Stimulated activated CD4-positive, alpha-beta T cell treated with anti-CD3 and anti-CD28 coated beads, TNF-alpha, amount 100 ng/mL, for 4 hours (primary cell): ENCODE measurements around the gene CDC42BPA.
"Not testable (repeated sequence)": the region's sequence is repeated elsewhere in the genome, so short reads cannot be mapped to it uniquely, and the experiment has no call there.

Source experiments
- DNase-seq, 3 experiments: peaks; one replicate each; pipeline ENCODE4 v3.0.0-alpha.2; 2020; ENCODE audit warnings: low read depth in 3 of 3

CDC42BPA gene, protein sequence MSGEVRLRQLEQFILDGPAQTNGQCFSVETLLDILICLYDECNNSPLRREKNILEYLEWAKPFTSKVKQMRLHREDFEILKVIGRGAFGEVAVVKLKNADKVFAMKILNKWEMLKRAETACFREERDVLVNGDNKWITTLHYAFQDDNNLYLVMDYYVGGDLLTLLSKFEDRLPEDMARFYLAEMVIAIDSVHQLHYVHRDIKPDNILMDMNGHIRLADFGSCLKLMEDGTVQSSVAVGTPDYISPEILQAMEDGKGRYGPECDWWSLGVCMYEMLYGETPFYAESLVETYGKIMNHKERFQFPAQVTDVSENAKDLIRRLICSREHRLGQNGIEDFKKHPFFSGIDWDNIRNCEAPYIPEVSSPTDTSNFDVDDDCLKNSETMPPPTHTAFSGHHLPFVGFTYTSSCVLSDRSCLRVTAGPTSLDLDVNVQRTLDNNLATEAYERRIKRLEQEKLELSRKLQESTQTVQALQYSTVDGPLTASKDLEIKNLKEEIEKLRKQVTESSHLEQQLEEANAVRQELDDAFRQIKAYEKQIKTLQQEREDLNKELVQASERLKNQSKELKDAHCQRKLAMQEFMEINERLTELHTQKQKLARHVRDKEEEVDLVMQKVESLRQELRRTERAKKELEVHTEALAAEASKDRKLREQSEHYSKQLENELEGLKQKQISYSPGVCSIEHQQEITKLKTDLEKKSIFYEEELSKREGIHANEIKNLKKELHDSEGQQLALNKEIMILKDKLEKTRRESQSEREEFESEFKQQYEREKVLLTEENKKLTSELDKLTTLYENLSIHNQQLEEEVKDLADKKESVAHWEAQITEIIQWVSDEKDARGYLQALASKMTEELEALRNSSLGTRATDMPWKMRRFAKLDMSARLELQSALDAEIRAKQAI (N-terminal part only)

DNA sequence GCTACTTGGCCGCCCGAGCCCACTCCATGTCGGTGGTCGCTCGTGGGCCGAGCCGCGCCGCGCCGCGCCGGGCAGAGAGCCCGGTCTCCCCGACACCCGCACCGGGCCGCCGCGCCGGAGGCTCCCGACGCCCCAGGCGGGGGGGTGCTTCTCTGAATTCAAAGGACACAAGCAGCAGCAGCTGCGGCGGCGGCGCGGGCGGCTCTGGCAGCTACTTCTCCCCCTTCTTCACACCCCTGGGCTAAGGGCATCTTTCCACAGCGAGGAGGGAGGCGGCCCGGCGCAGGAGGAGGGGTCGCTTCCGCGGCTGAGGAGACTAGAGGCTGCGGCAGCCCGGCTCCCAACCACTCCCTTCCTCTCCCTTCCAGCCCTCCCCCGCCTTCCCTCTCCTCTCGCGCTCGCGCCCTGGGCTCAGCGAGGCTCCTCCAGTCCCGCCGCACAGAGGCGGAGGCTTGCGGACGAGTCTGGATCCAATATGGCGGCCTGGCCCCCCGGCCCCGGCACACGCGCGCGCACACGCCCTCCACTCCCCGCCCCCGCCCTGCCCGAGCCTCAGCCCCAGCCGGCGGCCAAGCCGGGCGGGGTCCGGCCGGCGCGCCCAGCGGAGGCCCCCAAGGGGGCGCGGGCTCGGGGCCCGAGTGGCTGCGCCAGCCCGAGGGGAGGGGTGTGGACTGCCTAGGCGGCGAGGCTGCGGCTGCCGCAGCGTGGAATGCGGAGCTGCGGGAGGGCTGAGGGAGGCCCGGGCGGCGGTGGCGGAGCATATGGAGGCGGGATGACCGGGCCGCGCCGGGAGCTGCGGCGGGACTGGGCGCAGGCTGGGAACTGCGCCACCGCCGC is at the start of gene CDC42BPA:
CDC42BPA (minus strand) TSS at position 477 of the 837 bp plus-strand sequence. CDS start 1,310 bp downstream, outside the sequence.
- peak in 2 of 3 experiments; percentile 0 to 14 for DNase-seq

DNA sequence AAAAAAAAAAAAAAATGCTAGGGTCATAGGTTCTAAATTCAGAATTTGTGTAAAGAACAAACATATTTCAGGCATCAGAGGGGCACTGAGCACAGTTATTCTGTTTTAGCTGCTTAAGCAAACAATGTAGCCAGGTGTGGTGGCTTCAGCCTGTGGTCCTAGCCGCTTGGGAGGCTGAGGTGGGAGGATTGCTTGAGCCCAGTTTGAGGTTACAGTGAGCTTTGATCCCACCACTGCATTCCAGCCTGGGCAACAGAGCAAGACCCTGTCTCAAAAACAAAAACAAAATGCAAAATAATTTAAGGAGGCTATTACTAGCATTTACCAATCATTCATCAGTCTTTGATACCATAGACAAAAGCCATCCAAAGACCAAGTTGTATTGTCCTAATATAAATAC is 49.7 kb upstream of the CDC42BPA start:
- DNase-seq, result no peak

DNA sequence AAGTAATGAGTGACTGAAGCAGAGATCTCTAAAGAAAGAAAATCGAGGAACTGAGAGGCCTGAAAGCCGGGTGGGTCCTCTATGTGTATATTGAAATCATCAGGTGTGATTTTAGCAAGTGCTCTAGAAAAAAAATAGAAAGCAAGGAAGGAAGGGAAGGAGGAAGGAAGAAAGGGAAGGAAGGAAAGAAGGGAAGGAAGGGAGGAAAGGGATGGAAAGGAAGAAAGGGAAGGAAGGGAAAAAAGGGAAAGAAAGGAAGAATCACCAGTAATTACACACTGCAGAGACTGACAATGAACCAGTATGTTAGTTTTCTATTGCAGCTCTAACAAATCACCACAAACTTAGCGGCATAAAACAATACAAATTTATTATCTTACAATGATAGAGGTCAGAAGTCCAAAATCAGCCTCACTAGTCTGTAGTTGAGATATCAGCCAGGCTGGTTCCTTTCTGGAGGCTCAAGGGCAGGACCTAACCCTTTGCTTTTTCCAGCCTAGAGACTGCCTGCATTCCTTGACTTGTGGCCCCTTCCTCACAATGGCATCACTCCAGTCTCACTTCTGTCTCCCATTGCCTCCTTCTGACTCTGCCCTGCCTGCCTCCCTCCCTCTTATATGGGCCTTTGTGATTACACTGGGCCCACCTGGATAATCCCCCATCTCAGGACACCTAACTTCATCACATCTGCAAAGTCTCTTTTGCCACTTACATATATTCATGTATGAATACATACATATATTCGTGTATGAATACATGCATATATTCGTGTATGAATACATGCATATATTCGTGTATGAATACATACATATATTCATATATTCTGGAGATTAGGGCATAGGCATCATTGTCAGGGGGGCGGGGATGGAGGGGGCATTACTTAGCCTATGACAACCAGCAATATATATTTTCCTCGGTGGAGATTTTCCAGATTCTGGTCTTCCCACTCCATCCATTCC is 47.5 kb upstream of the CDC42BPA start:
- no peak for DNase-seq

DNA sequence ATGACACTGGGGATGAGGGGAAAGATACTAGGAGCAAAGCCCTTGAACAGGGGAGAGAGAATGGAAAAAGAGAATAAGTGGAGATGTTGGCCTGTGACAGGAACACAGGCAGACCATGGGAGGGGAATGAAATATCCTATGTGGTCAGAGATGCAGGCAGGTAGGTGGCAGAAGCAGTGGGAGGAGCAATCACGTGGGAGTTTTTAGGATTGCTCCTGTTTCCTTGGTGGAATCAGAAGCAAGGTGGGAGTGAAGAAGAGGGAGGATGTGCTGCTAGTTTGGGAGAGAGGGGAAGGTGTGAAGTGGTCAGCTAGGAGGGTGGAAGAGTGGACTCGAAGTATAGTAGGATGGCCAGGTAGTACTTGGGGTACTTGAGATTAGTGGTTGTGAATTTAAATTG is 46.4 kb upstream of the CDC42BPA start:
- DNase-seq, result no peak

DNA sequence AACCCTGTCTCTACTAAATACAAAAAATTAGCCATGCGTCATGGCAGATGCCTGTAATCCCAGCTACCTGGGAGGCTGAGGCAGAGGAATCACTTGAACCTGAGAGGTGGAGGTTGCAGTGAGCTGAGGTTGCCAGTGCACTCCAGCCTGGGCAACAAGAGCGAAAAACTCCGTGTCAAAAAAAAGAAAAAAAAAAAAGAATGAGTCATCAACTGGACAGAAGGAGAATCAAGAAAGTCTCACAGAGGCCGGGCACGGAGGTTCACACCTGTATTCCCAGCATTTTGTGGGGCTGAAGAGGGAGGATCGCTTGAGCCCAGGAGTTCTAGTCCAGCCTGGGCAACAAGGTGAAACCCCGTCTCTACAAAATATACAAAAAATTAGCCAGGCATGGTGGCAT is 45.5 kb upstream of the CDC42BPA start:
- DNase-seq, result no peak

DNA sequence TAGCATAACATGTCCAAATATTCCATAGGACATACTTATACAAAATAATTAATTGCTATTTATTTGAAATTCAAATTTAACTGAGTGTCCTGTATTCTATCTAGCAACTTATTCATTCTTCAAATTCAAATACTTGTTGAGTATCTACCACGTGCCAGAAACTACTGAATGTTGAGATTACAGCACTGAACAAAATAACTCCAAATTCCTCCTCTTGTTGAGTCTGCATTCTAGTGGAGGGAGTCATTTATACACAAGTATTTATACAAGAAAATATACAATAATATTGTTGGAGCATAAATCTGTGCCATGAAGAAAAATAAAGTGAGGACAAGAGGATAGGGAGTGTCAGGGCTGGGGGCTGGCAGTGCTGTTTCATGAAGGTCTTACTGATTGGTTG is 43.7 kb upstream of the CDC42BPA start:
- no peak for DNase-seq

DNA sequence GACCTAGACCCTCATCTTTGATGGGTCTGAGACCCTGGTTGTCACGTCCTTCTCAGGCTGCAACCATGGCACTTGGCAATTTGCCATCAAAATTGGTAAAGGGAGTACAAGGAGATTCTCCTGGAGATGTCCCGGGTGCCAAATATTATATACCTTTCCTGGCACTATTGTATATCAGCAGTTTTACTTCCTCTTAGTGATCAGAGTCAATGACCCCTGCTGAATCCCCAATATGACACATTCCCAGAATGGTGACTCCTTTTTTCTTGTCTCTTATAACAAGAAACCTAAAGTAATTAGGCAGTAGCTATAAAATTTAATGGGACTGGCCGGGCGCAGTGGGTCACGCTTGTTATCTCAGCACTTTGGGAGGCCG is 39.6 kb upstream of the CDC42BPA start:
- no peak for DNase-seq

DNA sequence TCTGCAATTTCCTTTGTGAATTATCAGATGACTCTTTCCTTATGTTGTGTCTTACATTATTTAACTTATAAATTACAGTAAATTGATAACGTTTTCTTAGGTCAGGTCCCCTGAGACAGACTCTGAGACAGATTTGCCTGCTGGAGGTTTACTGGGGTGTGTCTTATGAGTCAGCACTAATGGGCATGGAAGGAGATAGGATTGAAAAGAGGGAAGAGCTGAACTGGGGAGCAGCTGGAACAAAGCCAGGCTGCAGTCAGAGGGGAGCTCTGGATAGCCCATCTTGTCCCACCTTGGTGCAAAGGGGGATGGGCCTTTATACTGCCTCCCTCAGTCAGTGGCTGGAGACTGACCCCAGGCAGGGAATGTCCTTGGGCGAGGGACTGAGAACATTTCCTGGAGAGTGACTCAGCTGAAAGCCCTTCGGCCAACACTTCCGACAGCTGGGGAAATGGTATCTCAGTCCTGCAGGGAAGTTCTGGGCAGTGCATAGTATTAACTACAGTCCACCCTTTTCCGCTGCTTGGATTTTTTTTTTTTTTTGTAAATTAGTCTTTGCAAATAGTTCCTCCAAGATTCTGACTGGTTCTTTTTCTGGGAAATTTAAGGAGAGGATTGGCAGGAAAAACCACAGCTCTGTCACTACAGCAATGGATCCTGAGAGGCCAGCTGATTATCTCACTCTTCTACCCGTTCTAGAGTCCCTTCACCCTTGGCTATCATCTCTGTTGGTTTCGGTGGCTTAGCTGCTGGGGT is 39.1 kb upstream of the CDC42BPA start:
- DNase-seq, result no peak

DNA sequence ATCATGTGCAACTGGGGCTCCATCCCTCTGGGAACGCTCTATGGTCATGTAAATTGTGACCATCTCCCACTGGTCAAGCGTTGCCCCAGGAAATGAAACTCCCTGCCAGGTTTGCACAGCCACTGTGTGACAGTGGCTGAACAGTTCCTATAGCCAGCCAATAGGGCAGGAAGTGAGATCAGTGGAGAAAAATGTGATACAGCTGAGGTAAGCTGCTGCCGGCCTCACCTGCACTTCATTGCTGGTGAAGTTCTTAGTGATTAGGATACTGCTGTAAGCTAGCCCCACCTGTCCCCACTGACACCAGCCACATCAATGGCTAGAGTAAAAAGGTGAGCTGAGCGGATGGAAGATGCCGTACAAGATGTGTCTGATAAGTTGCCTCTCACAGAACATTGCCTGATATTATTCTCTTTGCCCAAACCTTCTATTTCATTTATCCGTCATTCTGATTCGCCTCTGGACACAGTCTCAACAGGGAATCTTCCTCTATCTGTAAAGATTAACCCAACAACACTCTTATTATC is 38.4 kb upstream of the CDC42BPA start:
- no peak for DNase-seq

DNA sequence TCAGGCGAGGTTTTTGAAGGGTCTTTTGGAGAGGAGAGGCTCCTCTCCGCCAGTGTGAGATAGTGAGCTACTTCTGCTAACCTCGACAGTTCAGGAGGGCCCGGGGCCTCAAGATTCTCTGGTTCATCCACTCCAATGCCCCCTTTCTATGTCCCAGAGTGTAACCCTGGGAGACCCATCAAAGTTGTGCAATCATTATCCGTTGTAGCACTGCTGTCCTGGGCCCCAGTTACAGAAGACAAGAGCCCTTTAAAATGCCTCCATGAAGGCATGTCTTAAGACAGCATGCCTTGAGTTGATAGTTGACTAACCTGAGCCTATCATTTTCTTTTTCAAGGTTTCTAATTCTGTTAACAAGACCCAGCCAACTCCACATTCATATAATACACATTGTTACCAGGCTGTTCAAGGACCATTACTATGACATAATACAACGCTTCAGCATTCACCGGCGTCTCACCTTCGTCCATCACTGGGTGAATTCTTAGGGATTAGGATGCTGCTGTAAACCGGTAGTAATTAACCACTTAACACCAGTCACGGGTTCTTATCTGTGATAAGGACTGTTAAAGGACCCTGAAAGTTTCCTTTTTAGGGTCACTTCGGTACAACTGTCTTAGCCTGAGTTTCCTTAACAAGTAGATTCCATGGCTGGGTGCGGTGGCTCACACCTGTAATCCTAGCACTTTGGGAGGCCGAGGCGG is 37.4 kb upstream of the CDC42BPA start:
- no peak for DNase-seq

DNA sequence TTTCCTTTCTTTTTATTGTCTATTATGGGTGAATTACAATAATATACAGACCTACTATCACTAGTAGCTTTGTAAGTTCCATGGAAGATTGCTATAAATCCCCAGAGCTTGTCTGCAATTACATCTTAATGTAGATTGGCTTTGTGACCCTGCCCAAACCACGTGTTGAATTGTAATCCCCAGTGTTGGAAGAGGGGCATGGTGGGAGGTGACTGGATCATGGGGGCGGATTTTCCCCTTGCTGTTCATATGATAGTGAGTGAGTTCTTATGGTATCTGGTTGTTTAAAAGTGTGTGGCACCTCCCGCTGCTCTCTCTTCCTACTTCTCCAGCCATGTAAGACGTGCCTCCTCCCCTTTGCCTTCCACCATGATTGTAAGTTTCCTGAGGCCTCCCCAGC is 34.9 kb upstream of the CDC42BPA start:
- no peak for DNase-seq

DNA sequence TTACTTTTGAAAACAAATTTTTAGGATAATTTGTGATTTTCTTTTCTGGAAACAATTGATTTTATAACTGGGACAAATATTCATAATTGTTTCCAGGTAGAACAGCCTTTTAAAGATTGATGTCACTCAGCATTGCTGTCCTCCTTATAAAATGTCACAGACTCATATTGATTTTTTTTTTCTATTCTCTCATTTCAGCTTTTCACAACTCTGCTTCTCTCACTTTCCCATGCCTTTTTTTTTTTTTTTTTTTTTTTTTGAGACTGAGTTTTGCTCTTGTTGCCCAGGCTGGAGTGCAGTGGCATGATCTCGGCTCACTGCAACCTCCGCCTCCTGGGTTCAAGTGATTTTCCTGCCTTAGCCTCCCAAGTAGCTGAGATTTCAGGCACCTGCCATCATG is 33.9 kb upstream of the CDC42BPA start:
- not testable (repeated sequence) for DNase-seq

DNA sequence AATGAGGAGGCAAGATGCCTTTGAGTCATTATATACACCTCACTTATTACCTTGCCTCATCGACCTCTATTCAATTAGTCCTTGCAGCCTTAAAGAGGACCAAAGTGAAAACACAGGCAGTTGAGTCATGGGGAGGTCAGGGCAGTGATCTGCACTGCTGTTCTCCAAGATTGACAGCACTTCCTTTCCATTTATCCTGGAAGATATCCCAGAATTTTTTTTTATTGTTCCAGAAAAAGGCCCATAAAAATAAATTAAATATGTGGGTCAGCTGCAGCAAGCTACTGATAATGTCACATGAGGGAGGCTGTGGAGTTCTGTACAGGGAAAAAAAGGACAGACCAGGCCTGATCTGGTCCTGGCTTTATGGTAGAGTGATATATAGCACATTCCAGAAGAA is 33.2 kb upstream of the CDC42BPA start:
- DNase-seq, result no peak

DNA sequence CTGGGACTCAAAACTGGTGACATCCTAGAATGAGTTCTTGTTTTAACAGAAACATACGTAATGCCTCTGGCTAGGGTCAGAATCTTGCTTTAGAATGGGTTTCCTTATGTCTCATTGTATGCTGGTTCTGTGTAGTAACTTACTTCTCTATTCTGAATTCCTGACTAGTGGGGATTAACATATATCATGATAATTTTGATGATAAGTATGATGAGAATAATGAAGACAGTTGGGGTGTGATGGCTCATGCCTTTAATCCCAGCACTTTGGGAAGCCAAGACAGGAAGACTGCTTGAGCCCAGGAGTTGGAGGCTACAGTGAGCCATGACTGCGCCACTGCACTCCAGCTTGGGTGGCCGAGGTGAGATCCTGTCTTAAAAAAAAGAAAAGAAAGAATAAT is 31.7 kb upstream of the CDC42BPA start:
- DNase-seq, result no peak

DNA sequence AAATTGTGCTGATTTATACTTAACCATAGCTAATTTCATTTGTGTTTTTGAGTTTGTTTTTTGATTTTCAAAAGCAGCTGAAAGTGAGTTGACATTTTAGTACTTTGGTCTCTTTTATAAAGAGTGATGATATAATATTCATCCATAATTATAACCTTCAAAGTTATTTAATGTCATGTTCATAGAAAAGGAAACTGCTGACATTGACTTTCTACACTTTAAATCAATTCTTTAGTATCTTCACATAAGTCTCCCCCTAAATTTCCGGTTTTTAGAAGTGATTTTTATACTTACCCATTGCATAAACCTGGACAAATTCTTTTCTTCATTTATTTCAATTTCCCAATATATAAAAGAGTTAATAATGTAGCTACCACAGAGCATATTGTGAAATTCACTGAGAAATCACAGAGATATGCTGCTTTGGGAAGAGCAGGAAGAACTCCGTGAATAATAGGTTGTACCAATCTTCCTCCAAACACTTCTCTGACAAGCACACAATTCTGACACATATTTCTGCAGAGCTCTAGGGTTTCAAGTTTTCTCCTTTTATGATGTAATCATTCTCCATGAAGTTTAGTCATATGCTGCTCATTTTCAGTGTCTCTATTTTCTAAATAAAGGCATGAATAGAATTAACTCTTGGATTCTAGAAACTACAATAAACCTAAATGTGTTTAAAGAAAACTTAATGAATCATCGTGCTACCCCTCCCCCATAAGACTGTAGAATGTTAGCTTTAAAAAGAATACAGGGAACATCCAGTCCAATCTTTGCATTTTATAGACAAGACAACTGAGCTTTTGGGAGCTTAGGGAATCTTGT is 25.6 kb upstream of the CDC42BPA start:
- DNase-seq, result no peak

DNA sequence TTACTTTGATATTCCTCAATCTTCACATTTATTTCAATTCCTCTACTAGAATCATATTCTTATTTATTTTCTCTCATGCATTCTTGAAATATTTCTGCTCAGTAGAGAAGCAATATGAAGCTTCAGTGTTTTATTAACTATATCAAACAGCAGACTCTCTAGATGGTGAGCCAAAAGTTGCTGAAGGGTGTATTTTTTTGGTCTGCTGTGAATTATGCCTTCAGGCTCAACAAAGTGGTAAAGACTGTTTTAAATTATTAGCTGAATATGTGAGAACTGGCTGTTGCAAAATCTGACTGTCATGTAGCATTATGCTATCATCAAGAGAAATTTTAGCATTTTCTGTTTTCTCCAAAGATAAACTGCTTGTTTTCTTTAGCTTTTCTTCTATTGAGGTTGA is 24.9 kb upstream of the CDC42BPA start:
- no peak for DNase-seq

DNA sequence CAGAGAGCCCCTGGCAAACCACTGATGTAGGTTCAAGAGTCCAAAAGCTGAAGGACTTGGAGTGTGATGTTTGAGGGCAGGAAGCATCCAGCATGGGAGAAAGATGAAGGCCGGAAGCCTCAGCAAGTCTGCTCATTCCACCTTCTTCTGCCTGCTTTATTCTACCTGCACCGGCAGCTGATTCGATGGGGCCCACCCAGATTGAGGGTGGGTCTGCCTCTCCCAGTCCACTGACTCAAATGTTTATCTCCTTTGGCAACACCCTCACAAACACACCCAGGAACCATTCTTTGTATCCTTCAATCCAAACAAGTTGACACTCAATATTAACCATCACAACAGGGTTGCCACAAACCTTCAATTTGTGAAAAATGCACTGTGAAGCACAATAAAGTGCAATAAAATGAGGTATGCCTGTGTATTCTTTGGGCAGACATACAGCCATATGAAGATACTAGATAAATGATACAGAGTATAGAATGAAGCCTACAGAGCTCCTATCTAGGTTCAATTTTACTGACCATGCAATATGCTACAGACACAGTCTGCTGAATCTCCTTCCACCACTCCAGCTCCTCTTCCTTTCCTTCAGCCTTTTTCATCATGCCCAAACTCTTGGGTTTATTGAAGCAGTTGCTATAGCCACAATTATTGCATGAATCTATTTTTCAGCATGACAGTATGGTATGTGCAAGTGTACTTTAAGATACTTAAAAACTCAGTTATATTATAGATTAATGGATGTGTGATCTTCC is 24.0 kb upstream of the CDC42BPA start:
- no peak for DNase-seq

DNA sequence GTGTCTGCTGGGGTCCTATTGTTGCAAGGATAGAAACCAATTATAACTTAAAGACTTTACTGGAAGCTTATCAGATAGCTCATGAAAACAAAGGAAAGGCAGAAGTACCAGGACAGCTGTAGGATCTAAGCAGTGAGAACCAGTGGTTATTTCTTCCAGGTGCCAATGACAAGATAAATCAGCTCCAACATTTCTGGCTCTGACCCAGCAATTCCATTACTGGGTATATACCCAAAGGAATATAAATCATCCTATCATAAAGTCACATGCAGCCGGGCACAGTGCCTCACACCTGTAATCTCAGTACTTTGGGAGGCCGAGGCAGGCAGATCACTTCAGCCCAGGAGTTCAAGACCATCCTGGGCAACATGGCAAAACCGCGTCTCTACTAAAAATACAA is 17.8 kb upstream of the CDC42BPA start:
- not testable (repeated sequence) for DNase-seq
